Dedifferentiated amniotic fluid mesenchymal stem cell (primary cell): ENCODE data around the gene CIBAR2.

Source experiments
- DNase-seq: peaks from one replicate; pipeline ENCODE4 v3.0.0-alpha.2; 2016; ENCODE audit errors: extremely low spot score

CIBAR2 gene

DNA sequence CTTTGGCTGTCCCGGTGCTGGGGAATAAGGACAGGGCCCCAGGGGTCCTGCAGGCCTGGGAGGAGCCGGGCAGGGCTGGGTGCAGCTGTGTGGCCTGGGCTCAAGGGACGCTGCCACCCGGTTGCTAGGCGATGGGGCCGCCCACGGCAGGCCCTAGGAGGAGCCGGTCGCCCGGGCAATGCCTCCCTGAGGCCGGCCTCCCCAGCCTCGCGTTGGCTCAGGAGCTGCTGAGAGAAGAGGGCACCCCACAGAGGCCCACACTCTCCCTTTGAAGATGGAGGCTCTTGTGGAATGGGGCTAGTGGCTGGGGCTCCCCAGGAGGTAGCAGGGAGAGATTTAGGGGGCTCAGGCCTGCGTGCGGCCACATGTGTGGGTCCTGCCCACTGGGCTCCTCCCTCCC, at the start of gene CIBAR2:
CIBAR2 (minus strand) TSS at position 109 of the 400 bp plus-strand sequence. CDS start 120 bp downstream, outside the sequence.
- DNase-seq = no peak

- no peak for DNase-seq
Observed at GRCh38 chr16:85159179-85159980, 47.1 kb upstream of the CIBAR2 start.

- DNase-seq = no peak
Observed at GRCh38 chr16:85158743-85159178, 46.5 kb upstream of the CIBAR2 start.

DNA sequence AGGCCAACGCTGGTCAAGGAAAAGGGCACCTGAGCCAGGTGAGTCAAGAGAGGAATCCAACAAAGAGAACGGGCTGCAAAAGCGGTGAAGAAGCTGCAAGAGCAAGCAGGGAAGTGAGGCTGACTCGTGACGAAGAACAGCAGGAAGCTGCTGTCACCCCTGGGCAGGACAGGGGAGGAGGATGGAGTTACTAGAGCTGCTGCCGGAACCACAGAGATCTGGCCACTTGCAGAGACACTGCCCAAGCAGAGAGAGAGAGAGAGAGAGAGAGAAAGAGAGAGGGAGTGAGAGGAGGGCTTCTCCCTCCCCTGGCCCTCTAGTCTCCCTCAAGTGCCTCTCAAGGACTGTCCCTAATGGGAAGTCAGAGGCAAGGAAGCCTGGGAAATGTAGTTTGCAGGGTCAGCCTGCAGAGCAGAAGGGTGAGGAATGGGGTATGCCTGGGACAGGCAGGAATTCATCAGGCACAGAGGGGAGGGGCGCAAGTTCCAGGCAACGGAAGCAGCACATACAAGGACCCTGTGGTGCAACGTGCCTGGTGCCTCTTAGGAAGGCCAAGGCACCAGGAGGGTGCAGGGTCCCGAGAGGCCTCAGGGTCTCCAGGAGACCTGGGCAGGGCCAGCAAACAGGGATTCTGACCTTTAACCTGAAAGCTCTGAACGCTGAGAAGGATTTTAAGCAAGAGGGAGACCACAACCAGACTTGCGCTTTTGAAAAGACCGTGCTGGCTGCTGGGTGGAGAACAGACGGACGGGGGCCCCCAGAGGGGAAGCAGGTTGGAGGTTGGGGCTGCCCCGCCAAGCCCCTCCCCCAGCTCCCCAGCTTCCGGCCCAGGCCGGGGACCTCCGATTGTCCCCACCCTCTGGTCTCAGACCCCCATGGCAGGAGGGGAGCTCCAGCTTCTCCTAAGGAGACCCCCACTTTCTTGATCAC, 45.8 kb upstream of the CIBAR2 start:
- no peak for DNase-seq

DNA sequence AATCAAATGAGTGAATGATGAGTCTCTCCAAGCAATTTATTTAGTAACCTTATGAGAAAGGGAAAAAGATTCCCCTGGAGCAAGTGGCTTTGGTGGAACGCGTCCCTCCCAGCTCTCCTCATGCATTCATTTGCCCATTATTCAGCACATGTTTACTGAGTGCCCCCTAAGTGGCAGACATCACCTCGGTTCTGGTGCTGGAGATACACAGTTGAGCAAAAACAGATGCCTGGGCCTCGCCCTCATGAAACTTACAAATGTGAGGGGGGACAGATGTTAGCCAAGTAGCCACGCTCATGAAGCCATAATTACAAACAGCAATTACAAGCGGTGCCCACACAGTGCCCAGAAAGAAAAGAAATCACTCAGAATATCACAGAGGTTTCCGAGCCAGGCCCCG, 45.1 kb upstream of the CIBAR2 start:
- DNase-seq = no peak

DNA sequence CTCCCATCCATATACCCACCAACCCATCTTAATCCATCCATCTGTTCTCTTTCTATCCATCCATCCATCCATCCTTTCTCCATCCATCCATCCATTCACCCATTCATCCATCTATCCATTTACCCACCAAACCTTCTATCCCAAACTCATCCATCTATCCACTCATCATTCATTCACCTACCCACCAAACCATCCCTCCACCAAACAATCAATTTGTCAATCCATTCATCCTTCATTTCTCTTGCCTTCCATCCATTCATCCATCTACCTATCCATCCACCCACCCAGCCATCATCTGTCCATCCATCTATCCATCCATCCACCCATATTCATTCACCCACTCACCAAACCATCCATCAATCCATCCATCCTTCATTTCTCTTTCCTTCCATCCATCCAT, 44.6 kb upstream of the CIBAR2 start:
- DNase-seq = no peak

- no peak for DNase-seq
Observed at GRCh38 chr16:85156440-85156839, 44.2 kb upstream of the CIBAR2 start.

DNA sequence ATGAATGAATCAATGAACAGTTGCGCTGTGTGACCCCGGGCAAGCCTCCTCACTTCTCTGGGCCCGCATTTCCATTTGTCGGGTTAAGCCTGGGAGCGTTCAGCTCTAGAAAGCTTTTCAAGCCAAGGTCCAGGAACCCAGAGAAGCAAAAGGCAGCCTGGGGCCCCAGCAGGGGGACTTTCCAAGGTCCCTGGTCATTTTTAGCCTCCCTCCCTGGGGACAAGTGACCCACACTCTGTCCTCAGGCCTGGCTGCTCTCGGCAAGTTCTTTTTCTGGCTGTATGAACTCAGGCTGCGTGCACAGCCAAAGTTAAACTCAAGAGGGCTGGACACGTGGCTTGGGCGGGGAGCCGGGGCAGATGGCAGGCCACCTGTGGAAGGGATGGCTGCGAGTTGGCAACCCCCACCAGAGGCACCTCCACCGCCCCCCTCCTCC, 41.4 kb upstream of the CIBAR2 start:
- no peak for DNase-seq

- DNase-seq = no peak
Observed at GRCh38 chr16:85153046-85153445, 40.8 kb upstream of the CIBAR2 start.

GRCh38 chr16:85152414-85153030, 40.2 kb upstream of the CIBAR2 start:
- no peak for DNase-seq

DNA sequence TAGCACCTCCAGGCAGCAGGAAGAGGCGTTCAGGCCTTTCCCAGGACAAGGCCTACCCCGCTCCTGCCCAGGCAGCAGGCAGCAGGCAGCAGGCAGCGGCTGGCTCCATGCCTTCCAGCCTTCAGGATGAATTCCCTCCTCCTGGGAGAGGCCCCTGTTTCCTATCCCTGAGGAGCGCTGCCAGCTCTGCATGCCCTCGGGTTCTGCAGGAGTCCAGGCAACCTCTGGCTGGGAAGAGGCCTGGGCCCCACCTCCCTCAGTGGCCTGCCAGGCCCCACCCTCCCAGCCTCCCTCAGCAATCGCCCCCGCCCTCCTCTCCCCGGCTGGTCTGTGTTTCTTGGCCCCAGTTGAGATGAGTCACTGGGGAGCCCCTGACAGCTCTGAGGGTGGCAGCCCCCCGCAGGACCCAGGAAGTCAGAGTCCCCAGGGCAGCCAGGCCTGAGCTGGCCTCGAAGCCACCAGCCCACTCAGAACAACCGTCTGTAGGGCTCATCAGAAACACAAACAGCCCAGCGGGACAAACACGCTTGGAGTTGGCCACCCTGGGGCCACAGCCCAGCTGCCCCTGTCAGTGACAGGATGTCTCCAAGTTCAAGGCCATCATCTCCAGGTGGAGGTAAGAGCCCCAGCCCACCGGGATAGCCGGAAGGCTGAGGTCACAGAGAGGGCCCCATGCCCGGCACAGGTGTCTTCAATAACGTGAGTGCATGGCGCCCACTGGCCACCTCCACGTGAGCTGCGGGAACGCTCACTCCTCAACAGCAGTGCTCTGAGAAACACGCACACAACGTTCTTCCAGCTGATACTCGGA, 39.5 kb upstream of the CIBAR2 start:
- DNase-seq = peak; percentile 94

GRCh38 chr16:85151079-85151602, 38.9 kb upstream of the CIBAR2 start:
- no peak for DNase-seq

- no peak for DNase-seq
Observed at GRCh38 chr16:85150331-85150940, 38.2 kb upstream of the CIBAR2 start.

- no peak for DNase-seq
Observed at GRCh38 chr16:85149776-85150175, 37.5 kb upstream of the CIBAR2 start.

GRCh38 chr16:85148931-85149330, 36.7 kb upstream of the CIBAR2 start:
- no peak for DNase-seq

GRCh38 chr16:85146922-85147651, 34.8 kb upstream of the CIBAR2 start:
- DNase-seq = no peak

GRCh38 chr16:85146532-85146797, 34.2 kb upstream of the CIBAR2 start:
- no peak for DNase-seq

GRCh38 chr16:85145734-85146531, 33.7 kb upstream of the CIBAR2 start:
- DNase-seq = no peak

GRCh38 chr16:85145188-85145587, 32.9 kb upstream of the CIBAR2 start:
- no peak for DNase-seq
